Midbrain (tissue), 1 donor: ENCODE results near the gene EDA.

Source experiments
- DNase-seq: peaks from one replicate; lab custom pipeline; 2025; lab: John Stamatoyannopoulos, UW

EDA gene

GRCh38 chrX:70079297-70079696, 463.4 kb downstream of the EDA start:
- DNase-seq = no peak

- DNase-seq = no peak
Observed at GRCh38 chrX:70079870-70080269, 464.0 kb downstream of the EDA start.

- no peak for DNase-seq
Observed at GRCh38 chrX:70082723-70083122, 466.8 kb downstream of the EDA start.

- no peak for DNase-seq
Observed at GRCh38 chrX:70084592-70085240, 468.8 kb downstream of the EDA start.

- no peak for DNase-seq
Observed at GRCh38 chrX:70087857-70088630, 472.1 kb downstream of the EDA start.

- DNase-seq = no peak
Observed at GRCh38 chrX:70088751-70089150, 472.8 kb downstream of the EDA start.
